A549 treated with RU486 at 1 μM for 4 hours (cell line): ENCODE measurements around the gene CDHR2. TPM values are rescaled to one million over a fixed set of nuclear protein-coding genes. Genes with fewer than 3 reads are reported as not detected.

ENCODE experiments used
- total RNA-seq: library from RNA; stranded (reverse); fragments of 200-300 nt; extraction: Qiagen RNA extraction; gene quantifications from 5 replicates; pipeline ENCODE4 v1.2.3, GENCODE V29; 2022; ENCODE audit warnings: low read depth

CDHR2 gene
- total RNA-seq = 0.02 to 0.13 TPM (median 0.06 TPM) in 5 replicates

GRCh38 chr5:176548967-176549444 is at the start of gene CDHR2:
Gene CDHR2, plus strand, starts transcription at chr5:176549342. Its CDS starts 16,011 bp downstream, at chr5:176565353.

GRCh38 chr5:176536902-176537553 is 12.1 kb upstream of the CDHR2 start, which contains the start of gene RNF44:
Gene RNF44, minus strand, starts transcription at chr5:176537402. Its CDS starts 4,930 bp downstream, at chr5:176532472.

GRCh38 chr5:176609724-176610434 is 60.7 kb downstream of the CDHR2 start, which contains the start of gene GPRIN1:
Gene GPRIN1, minus strand, starts transcription at chr5:176610156. Its CDS starts 10,322 bp downstream, at chr5:176599834.

GRCh38 chr5:176629853-176630680 is 80.9 kb downstream of the CDHR2 start, which contains the start of the genes EIF4E1B and SNCB:
Gene EIF4E1B, plus strand, starts transcription at chr5:176630675. Its CDS starts 12,113 bp downstream, at chr5:176642788.
Gene SNCB, minus strand, starts transcription at chr5:176630534. Its CDS starts 880 bp downstream, at chr5:176629654.

Other genes with a start within 250 kb of the CDHR2 start
- 68.3 to 83.6 TPM (median 70.4 TPM) in 5 replicates for gene KIAA1191, start 187.6 kb upstream of the CDHR2 start, total RNA-seq
- 0.04 to 0.66 TPM (median 0.22 TPM) in 5 replicates for gene ARL10, start 183.9 kb upstream of the CDHR2 start, total RNA-seq
- gene NOP16, start 160.7 kb upstream of the CDHR2 start, total RNA-seq = 122 to 165 TPM (median 125 TPM) in 5 replicates
- 241 to 283 TPM (median 256 TPM) in 5 replicates for gene HIGD2A, start 160.6 kb upstream of the CDHR2 start, total RNA-seq
- gene CLTB, start 132.8 kb upstream of the CDHR2 start, total RNA-seq = 72.7 to 115 TPM (median 107 TPM) in 5 replicates
- 43.3 to 53.6 TPM (median 47.4 TPM) in 5 replicates for gene FAF2, start 101.0 kb upstream of the CDHR2 start, total RNA-seq
- gene RNF44, start 11.9 kb upstream of the CDHR2 start, total RNA-seq = 27.4 to 45.9 TPM (median 39.2 TPM) in 5 replicates
- gene GPRIN1, start 60.8 kb downstream of the CDHR2 start, total RNA-seq = 7.3 to 10.2 TPM (median 8.8 TPM) in 5 replicates
- gene SNCB, start 81.2 kb downstream of the CDHR2 start, total RNA-seq = 0.56 to 1.5 TPM (median 0.94 TPM) in 5 replicates
- gene EIF4E1B, start 81.3 kb downstream of the CDHR2 start, total RNA-seq = not detected in 5 replicates
- 55.7 to 67.2 TPM (median 61.9 TPM) in 5 replicates for gene TSPAN17, start 98.1 kb downstream of the CDHR2 start, total RNA-seq